NCI-H2227 (cell line): ENCODE measurements around the gene FERMT2.

Experiments used
- DNase-seq: peaks from one replicate; lab custom pipeline; 2025; ENCODE audit not compliant: unreplicated experiment; lab: John Stamatoyannopoulos, UW

FERMT2 gene

GRCh38 chr14:52829527-52830185, 121.2 kb downstream of the FERMT2 start:
- peak; percentile 10 for DNase-seq

- DNase-seq = no peak
Measured at GRCh38 chr14:52827426-52827825, 123.4 kb downstream of the FERMT2 start.

- no peak for DNase-seq
Measured at GRCh38 chr14:52825085-52825484, 125.8 kb downstream of the FERMT2 start.

- DNase-seq = no peak
Measured at GRCh38 chr14:52824462-52824861, 126.4 kb downstream of the FERMT2 start.

GRCh38 chr14:52821805-52822250, 129.0 kb downstream of the FERMT2 start:
- DNase-seq = no peak

GRCh38 chr14:52808101-52808500, 142.7 kb downstream of the FERMT2 start:
- DNase-seq = no peak
